K562 (cell line): ENCODE results near the gene DDX23. TPM values are rescaled to one million over a fixed set of nuclear protein-coding genes. Genes with fewer than 3 reads are reported as not detected.

Experiments used
- ATAC-seq: fragments of 200-7000 bp; cut with Tn5 transposase; 3 replicates; pipeline ENCODE4 v1.9.1; 2020; ENCODE audit warnings: moderate library complexity
- BruUV-seq: library from RNA; stranded (reverse); fragments of 400-500 nt; replicated peaks from 2 replicates; lab custom pipeline; 2021; lab: Mats Ljungman, UMichigan
- CTCF ChIA-PET: fragments of 300-600 bp; formaldehyde crosslinking; extraction: SDS; loops from one replicate; lab custom pipeline; 2021; ENCODE audit warnings: low intra/inter-chr PET ratio; lab: Yijun Ruan, JAX
- POLR2A ChIA-PET: fragments of 300-600, 350-650 bp; sonication (Branson Sonifier 250); formaldehyde crosslinking; extraction: SDS; loops from one replicate; lab custom pipeline; 2021; ENCODE audit warnings: antibody characterized with exemption, inconsistent platforms; lab: Yijun Ruan, JAX
- DNase-seq, 4 experiments: peaks; one replicate each; pipeline versions ENCODE4 v3.0.0 to v3.0.0-alpha.2; 2011 to 2018; ENCODE audit warnings: low spot score in 3 of 4, mixed read lengths in 3 of 4; ENCODE audit errors: extremely low read depth in 1 of 4
- FAIRE-seq: peaks from 2 replicates; lab custom pipeline; 2011; peaks lifted over from hg19 to GRCh38; lab: Jason Lieb, UNC
- H2AFZ ChIP-seq: 2 replicates; pipeline ENCODE4 v1.6.0; 2011; ENCODE audit warnings: low read depth, low read length, control low read depth, inconsistent platforms
- H3K27ac ChIP-seq: fragments of 200-600 bp; 3 replicates; pipeline ENCODE4 v1.8.0; 2011; ENCODE audit warnings: low read depth, mild to moderate bottlenecking, control low read depth, inconsistent platforms, low read length, moderate library complexity, mixed read lengths; ENCODE audit errors: extremely low read depth
- H3K27me3 ChIP-seq, 2 experiments: fragments of 300-600 bp in 1 of 2; 2 replicates in 1 of 2; 3 replicates in 1 of 2; pipeline versions ENCODE4 v1.6.0 to v1.8.0; 2011; ENCODE audit warnings: inconsistent platforms in 2 of 2, low read length in 2 of 2, mild to moderate bottlenecking in 1 of 2, mixed read lengths in 1 of 2, moderate library complexity in 1 of 2; ENCODE audit not compliant: control insufficient read depth in 2 of 2, insufficient read depth in 2 of 2
- H3K36me3 ChIP-seq: fragments of 300-600 bp; 3 replicates; pipeline ENCODE4 v1.8.0; 2011; ENCODE audit warnings: mild to moderate bottlenecking, low read length, inconsistent platforms; ENCODE audit not compliant: control insufficient read depth, insufficient read depth
- H3K4me1 ChIP-seq, 2 experiments: fragments of 200-600 bp in 1 of 2; replicated peaks in 1 of 2; 2 replicates in 1 of 2; 3 replicates in 1 of 2; pipeline versions ENCODE4 v1.5.1 to v1.8.0; 2011; ENCODE audit warnings: inconsistent platforms in 2 of 2, low read length in 2 of 2, mild to moderate bottlenecking in 1 of 2, mixed read lengths in 1 of 2, moderate library complexity in 1 of 2; ENCODE audit not compliant: control insufficient read depth in 2 of 2, insufficient read depth in 2 of 2
- H3K4me2 ChIP-seq: 2 replicates; pipeline ENCODE4 v1.6.1; 2011; ENCODE audit warnings: low read length, control low read depth, inconsistent platforms, mixed read lengths; ENCODE audit not compliant: insufficient read depth
- H3K4me3 ChIP-seq: fragments of 200-600 bp; sonication (generic), shearing (Covaris generic); 2 replicates; pipeline ENCODE4 v1.5.1; 2016; ENCODE audit warnings: control low read depth, inconsistent platforms
- H3K79me2 ChIP-seq: fragments of 200-600 bp; 3 replicates; pipeline ENCODE4 v1.8.0; 2011; ENCODE audit warnings: low read length, inconsistent platforms; ENCODE audit not compliant: control insufficient read depth, insufficient read depth
- H3K9ac ChIP-seq, 2 experiments: 2 replicates each; pipeline versions ENCODE4 v1.6.0 to v1.6.1; 2011; ENCODE audit warnings: low read depth in 2 of 2, low read length in 2 of 2, control low read depth in 1 of 2, inconsistent platforms in 1 of 2, mild to moderate bottlenecking in 1 of 2, mixed read lengths in 1 of 2; ENCODE audit not compliant: insufficient read depth in 1 of 2
- H3K9me1 ChIP-seq: one replicate; pipeline ENCODE4 v1.6.0; 2011; ENCODE audit warnings: inconsistent platforms, mild to moderate bottlenecking, low read length, moderate library complexity; ENCODE audit not compliant: control insufficient read depth, insufficient read depth
- H3K9me3 ChIP-seq: replicated peaks from 2 replicates; pipeline ENCODE4 v1.5.1; 2011; ENCODE audit warnings: low read depth, low read length, inconsistent platforms; ENCODE audit not compliant: control insufficient read depth, insufficient read depth
- H4K20me1 ChIP-seq: replicated peaks from 2 replicates; pipeline ENCODE4 v1.6.1; 2011; ENCODE audit warnings: low read length, inconsistent platforms, mixed read lengths; ENCODE audit not compliant: control insufficient read depth, insufficient read depth
- BACH1 ChIP-seq: fragments of 200-800 bp; sonication (Bioruptor generic); IDR thresholded peaks from 2 replicates; pipeline ENCODE4 v1.6.1; 2016; ENCODE audit warnings: missing genetic modification characterization, missing compliant biosample characterization
- HEY1 ChIP-seq: fragments of 250-450 bp; sonication (Bioruptor Pico); IDR thresholded peaks from 2 replicates; pipeline ENCODE4 v1.5.0; 2020; ENCODE audit warnings: mild to moderate bottlenecking, moderate library complexity, borderline replicate concordance
- POLR3G ChIP-seq: IDR thresholded peaks from 2 replicates; pipeline ENCODE4 v1.6.1; 2011; ENCODE audit not compliant: insufficient read length, insufficient replicate concordance; ENCODE audit errors: extremely low read depth
- TAF9B ChIP-seq: fragments of 450-650 bp; IDR thresholded peaks from 2 replicates; pipeline ENCODE4 v1.6.1; 2018; ENCODE audit warnings: mild to moderate bottlenecking; ENCODE audit not compliant: partially characterized antibody
- ZNF696 ChIP-seq: fragments of 250-450 bp; sonication (Bioruptor Pico); conservative IDR thresholded peaks from 2 replicates; pipeline ENCODE4 v1.4.0; 2020; ENCODE audit warnings: mild to moderate bottlenecking, moderate library complexity
- WGBS: fragments of 100-300 bp; shearing (Covaris generic); methylation state at CpG from one replicate; pipeline ENCODE4 v1.1.6; 2016; ENCODE audit warnings: low coverage, mixed read lengths; ENCODE audit not compliant: insufficient coverage; ENCODE audit errors: missing lambda C conversion rate; 5-methylcytosine and 5-hydroxymethylcytosine counted together
- in situ Hi-C: fragments of 300-500 bp; cut with MboI; formaldehyde crosslinking; loops from 4 replicates; pipeline ENCODE4 v1.15.0; 2018; ENCODE audit warnings: inconsistent platforms, mixed read lengths
- intact Hi-C: fragments of 100-400 bp; cut with micrococcal nuclease; formaldehyde crosslinking; loops from 2 replicates; pipeline ENCODE4 v1.14.2; 2022
- polyA plus RNA-seq, 8 experiments: library from polyadenylated mRNA; depleted of rRNA in 4 of 8; stranded (reverse) in 5 of 8; unstranded in 3 of 8; fragments of >200 nt; fragmentation: Nextera tagmentation in 2 of 8; fragmentation: Illumina TruSeq in 1 of 8; extraction: Ambion mirVana in 2 of 8; extraction: Trizol in 1 of 8; gene quantifications; 2 replicates each; pipeline versions ENCODE4 v1.2.1 to v1.2.3, GENCODE V29; 2011 to 2014; ENCODE audit warnings: inconsistent platforms in 1 of 8, missing spikeins in 1 of 8
- total RNA-seq, 7 experiments: library from RNA; depleted of rRNA in 6 of 7; stranded (reverse); fragments of >200 nt in 6 of 7; fragmentation: Illumina TruSeq in 2 of 7; extraction: Trizol in 2 of 7; gene quantifications; 2 replicates each; pipeline versions ENCODE4 v1.2.1 to v1.2.3, GENCODE V29; 2011 to 2021; ENCODE audit warnings: low replicate concordance in 1 of 7
- TF ChIP-seq, protein P1 (sequence below): fragments of 450-650 bp; formaldehyde crosslinking; IDR thresholded peaks from 2 replicates; pipeline ENCODE4 v1.4.0; 2022; ENCODE audit warnings: missing genetic modification characterization
- TF ChIP-seq, protein P2 (sequence below): fragments of 200-600 bp; sonication (generic); IDR thresholded peaks from one replicate; pipeline ENCODE4 v1.6.1; 2012; ENCODE audit warnings: mild to moderate bottlenecking, low read depth, low read length, inconsistent platforms

The DDX23 gene
- total and polyA plus RNA-seq, 9 of the 15 experiments (the other 6 are each of a cell fraction or from before 2014, with no cell fraction given): 32.4 to 138 (median 104) TPM

DNA sequence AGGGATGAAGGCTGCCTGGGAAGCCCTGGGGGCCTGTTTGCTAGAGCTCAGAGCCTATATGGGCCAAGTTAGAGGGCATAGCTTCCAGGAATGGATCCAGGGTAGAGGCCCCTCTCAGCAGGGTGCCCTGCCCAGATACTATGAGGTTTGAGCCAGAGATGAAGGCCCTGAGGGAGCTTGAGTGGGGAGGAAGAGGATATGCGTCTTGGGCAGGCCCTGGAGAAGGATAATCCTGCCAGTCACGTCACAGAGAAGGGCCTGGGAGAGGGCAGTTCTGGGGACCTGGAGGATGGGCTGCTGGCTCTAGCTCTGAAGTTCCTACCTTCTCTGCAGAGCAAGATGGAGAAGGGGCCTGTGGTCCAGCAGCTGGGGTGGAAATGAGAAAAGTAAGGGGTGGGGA is 39.6 kb downstream of the DDX23 start:
- FAIRE-seq (no peak), ATAC-seq (no peak), DNase-seq (no peak)
- H3K4me3 ChIP-seq: no peak overlapping the region
- no peaks in the 10 kb centered on the region for H3K36me3 ChIP-seq
- POLR2A ChIA-PET: interaction anchor here (0.7 to 2.4 kb wide), 3 partner anchors 11 to 54 kb away, joined by 3 to 8 read pairs (median 3); no protein-coding TSS in a partner anchor
- in situ Hi-C loops: no loop called here
- 0 out of 5 replicates have a peak, but pooled peaks cover 0 to under 1% of the 10 kb centered on the region in 2 experiments for H3K27me3 ChIP-seq
- no peak overlapping the region; a peak in 1 of 4 replicates for H3K9ac ChIP-seq
- H3K79me2 ChIP-seq: no peaks in the 10 kb centered on the region
- no peaks in the 10 kb centered on the region for H4K20me1 ChIP-seq
- H3K9me1 ChIP-seq: no peaks in the 10 kb centered on the region
- H3K27ac ChIP-seq: no peak overlapping the region
- H3K4me2 ChIP-seq: no peak overlapping the region
- BruUV-seq: no TSS peak
- TF ChIP-seq, protein P1, sequence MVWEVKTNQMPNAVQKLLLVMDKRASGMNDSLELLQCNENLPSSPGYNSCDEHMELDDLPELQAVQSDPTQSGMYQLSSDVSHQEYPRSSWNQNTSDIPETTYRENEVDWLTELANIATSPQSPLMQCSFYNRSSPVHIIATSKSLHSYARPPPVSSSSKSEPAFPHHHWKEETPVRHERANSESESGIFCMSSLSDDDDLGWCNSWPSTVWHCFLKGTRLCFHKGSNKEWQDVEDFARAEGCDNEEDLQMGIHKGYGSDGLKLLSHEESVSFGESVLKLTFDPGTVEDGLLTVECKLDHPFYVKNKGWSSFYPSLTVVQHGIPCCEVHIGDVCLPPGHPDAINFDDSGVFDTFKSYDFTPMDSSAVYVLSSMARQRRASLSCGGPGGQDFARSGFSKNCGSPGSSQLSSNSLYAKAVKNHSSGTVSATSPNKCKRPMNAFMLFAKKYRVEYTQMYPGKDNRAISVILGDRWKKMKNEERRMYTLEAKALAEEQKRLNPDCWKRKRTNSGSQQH (CRISPR knock-in tag): no peak
- TF ChIP-seq ZNF696 (CRISPR knock-in tag): no peak
- TF ChIP-seq HEY1 (CRISPR knock-in tag): no peak
- no peak for TF ChIP-seq BACH1 (tag)
- TF ChIP-seq TAF9B: no peak
- TF ChIP-seq, protein P2, sequence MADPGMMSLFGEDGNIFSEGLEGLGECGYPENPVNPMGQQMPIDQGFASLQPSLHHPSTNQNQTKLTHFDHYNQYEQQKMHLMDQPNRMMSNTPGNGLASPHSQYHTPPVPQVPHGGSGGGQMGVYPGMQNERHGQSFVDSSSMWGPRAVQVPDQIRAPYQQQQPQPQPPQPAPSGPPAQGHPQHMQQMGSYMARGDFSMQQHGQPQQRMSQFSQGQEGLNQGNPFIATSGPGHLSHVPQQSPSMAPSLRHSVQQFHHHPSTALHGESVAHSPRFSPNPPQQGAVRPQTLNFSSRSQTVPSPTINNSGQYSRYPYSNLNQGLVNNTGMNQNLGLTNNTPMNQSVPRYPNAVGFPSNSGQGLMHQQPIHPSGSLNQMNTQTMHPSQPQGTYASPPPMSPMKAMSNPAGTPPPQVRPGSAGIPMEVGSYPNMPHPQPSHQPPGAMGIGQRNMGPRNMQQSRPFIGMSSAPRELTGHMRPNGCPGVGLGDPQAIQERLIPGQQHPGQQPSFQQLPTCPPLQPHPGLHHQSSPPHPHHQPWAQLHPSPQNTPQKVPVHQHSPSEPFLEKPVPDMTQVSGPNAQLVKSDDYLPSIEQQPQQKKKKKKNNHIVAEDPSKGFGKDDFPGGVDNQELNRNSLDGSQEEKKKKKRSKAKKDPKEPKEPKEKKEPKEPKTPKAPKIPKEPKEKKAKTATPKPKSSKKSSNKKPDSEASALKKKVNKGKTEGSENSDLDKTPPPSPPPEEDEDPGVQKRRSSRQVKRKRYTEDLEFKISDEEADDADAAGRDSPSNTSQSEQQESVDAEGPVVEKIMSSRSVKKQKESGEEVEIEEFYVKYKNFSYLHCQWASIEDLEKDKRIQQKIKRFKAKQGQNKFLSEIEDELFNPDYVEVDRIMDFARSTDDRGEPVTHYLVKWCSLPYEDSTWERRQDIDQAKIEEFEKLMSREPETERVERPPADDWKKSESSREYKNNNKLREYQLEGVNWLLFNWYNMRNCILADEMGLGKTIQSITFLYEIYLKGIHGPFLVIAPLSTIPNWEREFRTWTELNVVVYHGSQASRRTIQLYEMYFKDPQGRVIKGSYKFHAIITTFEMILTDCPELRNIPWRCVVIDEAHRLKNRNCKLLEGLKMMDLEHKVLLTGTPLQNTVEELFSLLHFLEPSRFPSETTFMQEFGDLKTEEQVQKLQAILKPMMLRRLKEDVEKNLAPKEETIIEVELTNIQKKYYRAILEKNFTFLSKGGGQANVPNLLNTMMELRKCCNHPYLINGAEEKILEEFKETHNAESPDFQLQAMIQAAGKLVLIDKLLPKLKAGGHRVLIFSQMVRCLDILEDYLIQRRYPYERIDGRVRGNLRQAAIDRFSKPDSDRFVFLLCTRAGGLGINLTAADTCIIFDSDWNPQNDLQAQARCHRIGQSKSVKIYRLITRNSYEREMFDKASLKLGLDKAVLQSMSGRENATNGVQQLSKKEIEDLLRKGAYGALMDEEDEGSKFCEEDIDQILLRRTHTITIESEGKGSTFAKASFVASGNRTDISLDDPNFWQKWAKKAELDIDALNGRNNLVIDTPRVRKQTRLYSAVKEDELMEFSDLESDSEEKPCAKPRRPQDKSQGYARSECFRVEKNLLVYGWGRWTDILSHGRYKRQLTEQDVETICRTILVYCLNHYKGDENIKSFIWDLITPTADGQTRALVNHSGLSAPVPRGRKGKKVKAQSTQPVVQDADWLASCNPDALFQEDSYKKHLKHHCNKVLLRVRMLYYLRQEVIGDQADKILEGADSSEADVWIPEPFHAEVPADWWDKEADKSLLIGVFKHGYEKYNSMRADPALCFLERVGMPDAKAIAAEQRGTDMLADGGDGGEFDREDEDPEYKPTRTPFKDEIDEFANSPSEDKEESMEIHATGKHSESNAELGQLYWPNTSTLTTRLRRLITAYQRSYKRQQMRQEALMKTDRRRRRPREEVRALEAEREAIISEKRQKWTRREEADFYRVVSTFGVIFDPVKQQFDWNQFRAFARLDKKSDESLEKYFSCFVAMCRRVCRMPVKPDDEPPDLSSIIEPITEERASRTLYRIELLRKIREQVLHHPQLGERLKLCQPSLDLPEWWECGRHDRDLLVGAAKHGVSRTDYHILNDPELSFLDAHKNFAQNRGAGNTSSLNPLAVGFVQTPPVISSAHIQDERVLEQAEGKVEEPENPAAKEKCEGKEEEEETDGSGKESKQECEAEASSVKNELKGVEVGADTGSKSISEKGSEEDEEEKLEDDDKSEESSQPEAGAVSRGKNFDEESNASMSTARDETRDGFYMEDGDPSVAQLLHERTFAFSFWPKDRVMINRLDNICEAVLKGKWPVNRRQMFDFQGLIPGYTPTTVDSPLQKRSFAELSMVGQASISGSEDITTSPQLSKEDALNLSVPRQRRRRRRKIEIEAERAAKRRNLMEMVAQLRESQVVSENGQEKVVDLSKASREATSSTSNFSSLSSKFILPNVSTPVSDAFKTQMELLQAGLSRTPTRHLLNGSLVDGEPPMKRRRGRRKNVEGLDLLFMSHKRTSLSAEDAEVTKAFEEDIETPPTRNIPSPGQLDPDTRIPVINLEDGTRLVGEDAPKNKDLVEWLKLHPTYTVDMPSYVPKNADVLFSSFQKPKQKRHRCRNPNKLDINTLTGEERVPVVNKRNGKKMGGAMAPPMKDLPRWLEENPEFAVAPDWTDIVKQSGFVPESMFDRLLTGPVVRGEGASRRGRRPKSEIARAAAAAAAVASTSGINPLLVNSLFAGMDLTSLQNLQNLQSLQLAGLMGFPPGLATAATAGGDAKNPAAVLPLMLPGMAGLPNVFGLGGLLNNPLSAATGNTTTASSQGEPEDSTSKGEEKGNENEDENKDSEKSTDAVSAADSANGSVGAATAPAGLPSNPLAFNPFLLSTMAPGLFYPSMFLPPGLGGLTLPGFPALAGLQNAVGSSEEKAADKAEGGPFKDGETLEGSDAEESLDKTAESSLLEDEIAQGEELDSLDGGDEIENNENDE: no peak
- TF ChIP-seq POLR3G: no peak
- CTCF ChIA-PET: no interaction called here
- no peaks in the 10 kb centered on the region for H3K9me3 ChIP-seq
- WGBS: 32% methylated on average over 2 of the region's 2 CpGs
- no peak overlapping the region for H2AFZ ChIP-seq
- intact Hi-C loops: no loop called here
- peaks cover 4 to 24% of the 10 kb centered on the region in 2 experiments; a peak in 3 of 5 replicates for H3K4me1 ChIP-seq
